ENCODE results near the gene TIMP4. TPM values are rescaled to one million over a fixed set of nuclear protein-coding genes. Genes with fewer than 3 reads are reported as not detected.

The TIMP4 gene
- total RNA-seq, 2 experiments from 2014 or later, result not detected

DNA sequence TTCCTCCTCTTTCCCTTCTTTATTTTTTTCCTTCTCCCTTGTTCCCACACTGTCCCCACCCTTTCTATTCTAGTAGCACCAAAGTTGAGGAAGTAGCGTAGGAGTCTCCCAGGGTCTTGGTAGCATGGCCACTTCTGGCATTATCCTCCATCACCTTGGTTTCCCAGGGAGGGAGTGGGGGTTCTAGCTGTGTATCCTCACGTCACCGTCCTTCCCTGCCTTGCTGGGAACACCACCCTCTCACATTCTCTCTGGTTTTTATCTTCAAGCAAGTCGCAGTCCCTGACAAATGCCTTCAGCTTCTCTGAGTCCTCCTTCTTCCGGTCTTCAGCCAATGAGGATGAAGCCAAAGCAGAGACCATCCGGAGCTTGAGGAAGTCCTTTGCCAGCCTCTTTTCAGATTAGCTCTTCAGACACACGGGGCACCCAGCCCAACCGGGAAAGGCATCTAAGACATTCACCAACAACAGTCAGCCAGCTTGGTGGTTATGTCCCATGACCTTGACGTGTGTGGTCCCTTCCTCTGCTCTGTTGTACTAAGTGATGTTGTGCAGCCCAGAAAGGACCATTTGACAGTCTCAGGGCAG lies 31.6 kb upstream of the TIMP4 start:
- H3K9me3 Mint-ChIP-seq, result no peaks in the 10 kb centered on the region
- H3K27ac Mint-ChIP-seq, result no peak overlapping the region
- no peak overlapping the region for H3K4me3 Mint-ChIP-seq
- H3K27me3 Mint-ChIP-seq, result peaks cover 2% of the 10 kb centered on the region
- no peaks in the 10 kb centered on the region for H3K36me3 Mint-ChIP-seq
- DNase-seq, result no peak
- H3K4me1 Mint-ChIP-seq, result peaks cover 51% of the 10 kb centered on the region

GRCh38 chr3:12188681-12189287 lies 30.1 kb upstream of the TIMP4 start:
- Mint-ChIP-seq H3K27ac (no peak overlapping the region), H3K4me3 (no peak overlapping the region), H3K36me3 (no peaks in the 10 kb centered on the region), H3K27me3 (no peaks in the 10 kb centered on the region), H3K9me3 (no peaks in the 10 kb centered on the region), H3K4me1 (peaks cover 37% of the 10 kb centered on the region)
- no peak for DNase-seq

DNA sequence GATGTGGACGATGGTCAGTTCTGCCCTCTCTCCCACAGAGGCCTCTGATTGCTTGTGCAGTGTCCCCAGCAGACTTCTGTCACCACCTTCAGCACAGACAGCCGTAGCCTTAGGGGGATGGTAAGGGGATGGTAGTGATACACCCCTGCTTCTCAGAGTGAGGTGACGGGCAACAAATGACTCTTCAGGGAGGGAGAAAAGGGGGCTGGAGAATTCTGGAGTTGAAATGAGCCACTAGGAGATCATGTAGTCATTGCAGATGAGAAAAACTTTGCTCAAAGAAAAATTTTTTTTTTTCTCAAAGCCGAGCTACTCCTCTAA lies 29.6 kb upstream of the TIMP4 start:
- H3K9me3 Mint-ChIP-seq, result no peaks in the 10 kb centered on the region
- no peaks in the 10 kb centered on the region for H3K36me3 Mint-ChIP-seq
- DNase-seq, result peak; percentile 11
- H3K4me3 Mint-ChIP-seq, result no peak overlapping the region
- H3K4me1 Mint-ChIP-seq, result peaks cover 38% of the 10 kb centered on the region
- peak overlapping the region; percentile 88 for H3K27ac Mint-ChIP-seq
- H3K27me3 Mint-ChIP-seq, result no peaks in the 10 kb centered on the region

GRCh38 chr3:12187448-12188327 lies 29.0 kb upstream of the TIMP4 start:
- Mint-ChIP-seq H3K4me3 (peak overlapping the region; percentile 55), H3K4me1 (peaks cover 34% of the 10 kb centered on the region), H3K9me3 (no peaks in the 10 kb centered on the region), H3K27ac (peak overlapping the region; percentile 88), H3K36me3 (no peaks in the 10 kb centered on the region), H3K27me3 (no peaks in the 10 kb centered on the region)
- peak; percentile 81 for DNase-seq

DNA sequence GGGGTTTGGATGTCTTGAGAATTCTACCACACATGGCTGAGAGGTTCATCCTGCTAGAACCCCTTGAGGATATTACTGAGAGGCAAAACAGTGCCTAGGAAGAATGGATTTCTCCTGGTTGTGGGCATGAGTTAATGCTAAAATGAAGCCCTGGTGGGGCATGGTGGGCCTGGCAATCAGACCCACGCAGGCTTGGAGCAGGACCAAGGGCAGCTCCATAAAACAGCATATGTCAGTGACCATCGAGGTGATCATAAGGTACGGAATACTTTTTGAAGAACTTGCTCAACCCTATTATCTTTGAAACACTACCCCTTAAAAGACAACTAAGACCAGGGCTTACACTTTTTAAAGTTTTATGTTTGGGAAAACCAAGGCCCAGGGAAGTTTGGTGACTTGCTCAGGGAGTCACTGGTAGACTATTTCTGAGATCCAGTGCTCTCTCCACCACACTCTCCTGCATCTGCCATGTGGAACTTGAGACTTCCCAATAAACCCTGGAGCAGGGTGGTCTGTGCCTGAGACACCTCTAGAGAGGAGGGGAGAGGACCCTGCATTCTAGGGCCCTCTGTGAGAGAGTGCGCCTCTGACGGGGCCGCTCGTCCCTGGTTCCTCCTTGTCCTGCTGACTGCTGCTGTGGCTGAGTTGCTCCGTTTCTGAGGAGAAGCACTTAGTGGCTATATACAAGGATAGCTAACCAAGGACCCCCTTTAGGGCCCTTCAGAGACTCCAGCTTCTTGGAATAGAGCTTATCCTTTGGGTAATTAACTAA lies 28.0 kb upstream of the TIMP4 start:
- no peak for DNase-seq
- no peaks in the 10 kb centered on the region for H3K9me3 Mint-ChIP-seq
- no peaks in the 10 kb centered on the region for H3K27me3 Mint-ChIP-seq
- peaks cover 26% of the 10 kb centered on the region for H3K4me1 Mint-ChIP-seq
- peak overlapping the region; percentile 13 for H3K27ac Mint-ChIP-seq
- H3K36me3 Mint-ChIP-seq, result no peaks in the 10 kb centered on the region
- no peak overlapping the region for H3K4me3 Mint-ChIP-seq

DNA sequence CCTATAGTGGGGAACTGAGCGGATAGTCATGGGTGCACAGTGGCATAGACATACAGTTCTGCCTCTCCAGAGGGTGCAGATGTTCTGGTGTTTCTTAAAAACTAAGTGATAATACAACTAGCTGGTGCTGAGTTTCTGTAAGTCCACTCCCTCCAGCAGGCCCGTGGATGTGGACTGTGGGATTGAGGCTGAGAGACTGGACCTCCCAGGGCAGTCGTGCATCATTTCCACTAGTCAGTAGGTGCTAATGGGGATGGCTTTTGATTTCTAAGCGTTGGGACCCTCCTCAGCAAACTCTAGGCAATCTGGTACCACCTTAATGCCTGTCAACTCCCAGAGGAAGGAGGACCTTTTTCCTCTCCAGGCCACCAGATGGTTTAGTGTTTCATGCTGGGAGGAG lies 27.3 kb upstream of the TIMP4 start:
- no peak overlapping the region for H3K27ac Mint-ChIP-seq
- no peak overlapping the region for H3K4me3 Mint-ChIP-seq
- no peaks in the 10 kb centered on the region for H3K9me3 Mint-ChIP-seq
- no peaks in the 10 kb centered on the region for H3K36me3 Mint-ChIP-seq
- H3K27me3 Mint-ChIP-seq, result no peaks in the 10 kb centered on the region
- DNase-seq, result no peak
- H3K4me1 Mint-ChIP-seq, result peaks cover 23% of the 10 kb centered on the region

GRCh38 chr3:12185172-12185710 lies 26.5 kb upstream of the TIMP4 start:
- peaks cover 23% of the 10 kb centered on the region for H3K4me1 Mint-ChIP-seq
- H3K9me3 Mint-ChIP-seq, result no peaks in the 10 kb centered on the region
- no peak for DNase-seq
- no peaks in the 10 kb centered on the region for H3K36me3 Mint-ChIP-seq
- H3K27me3 Mint-ChIP-seq, result no peaks in the 10 kb centered on the region
- H3K27ac Mint-ChIP-seq, result no peak overlapping the region
- H3K4me3 Mint-ChIP-seq, result no peak overlapping the region

GRCh38 chr3:12184541-12184940 lies 25.8 kb upstream of the TIMP4 start:
- Mint-ChIP-seq H3K9me3 (no peaks in the 10 kb centered on the region), H3K27me3 (no peaks in the 10 kb centered on the region), H3K36me3 (no peaks in the 10 kb centered on the region), H3K4me1 (peaks cover 24% of the 10 kb centered on the region), H3K27ac (no peak overlapping the region), H3K4me3 (no peak overlapping the region)
- no peak for DNase-seq

- no peaks in the 10 kb centered on the region for H3K27me3 Mint-ChIP-seq
- no peak overlapping the region for H3K27ac Mint-ChIP-seq
- H3K9me3 Mint-ChIP-seq, result no peaks in the 10 kb centered on the region
- no peaks in the 10 kb centered on the region for H3K36me3 Mint-ChIP-seq
- no peak overlapping the region for H3K4me3 Mint-ChIP-seq
- peaks cover 20% of the 10 kb centered on the region for H3K4me1 Mint-ChIP-seq
- DNase-seq, result no peak
Measured at GRCh38 chr3:12182687-12183441, 24.2 kb upstream of the TIMP4 start.

DNA sequence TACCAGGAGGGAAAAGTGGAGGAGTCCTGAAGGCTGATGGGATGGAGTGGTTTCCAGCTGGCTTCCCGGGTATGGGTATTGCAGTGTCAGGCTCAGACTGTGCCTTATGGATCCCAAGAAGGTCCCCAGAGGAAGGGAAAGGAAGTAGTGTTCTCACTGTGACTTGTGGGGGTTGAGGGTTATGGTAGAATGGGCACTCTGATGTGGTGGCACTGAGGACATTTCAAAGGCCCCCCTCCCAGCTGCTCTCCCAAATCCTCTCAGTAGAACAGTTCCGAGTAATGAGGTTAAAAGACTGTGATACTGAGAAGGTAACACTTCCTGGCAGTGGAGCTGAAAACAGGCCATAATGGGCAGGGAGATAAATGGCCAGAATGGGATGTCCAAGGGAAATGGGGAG lies 23.1 kb upstream of the TIMP4 start:
- H3K4me3 Mint-ChIP-seq, result no peak overlapping the region
- H3K4me1 Mint-ChIP-seq, result peaks cover 12% of the 10 kb centered on the region
- no peak for DNase-seq
- H3K27ac Mint-ChIP-seq, result no peak overlapping the region
- H3K9me3 Mint-ChIP-seq, result no peaks in the 10 kb centered on the region
- no peaks in the 10 kb centered on the region for H3K27me3 Mint-ChIP-seq
- no peaks in the 10 kb centered on the region for H3K36me3 Mint-ChIP-seq

DNA sequence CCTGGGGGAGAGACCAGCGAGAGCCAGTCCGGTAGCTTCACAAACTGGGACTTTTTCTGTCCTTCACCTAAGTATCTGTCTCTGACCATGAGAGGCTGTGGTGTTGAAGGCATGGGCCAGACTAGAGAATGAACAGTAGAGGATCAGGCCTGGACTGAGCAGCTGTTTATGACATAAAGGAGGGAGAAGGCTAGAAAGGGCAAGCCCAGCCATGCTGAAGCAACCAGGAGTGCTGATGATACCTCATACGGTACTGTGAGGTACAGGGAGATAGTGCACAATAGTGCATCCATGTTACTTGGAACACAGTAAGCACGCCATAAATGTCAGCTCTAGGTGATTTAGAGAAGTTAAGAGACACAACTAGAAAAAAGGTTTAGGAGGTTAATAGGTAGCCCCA lies 22.6 kb upstream of the TIMP4 start:
- Mint-ChIP-seq H3K4me1 (peaks cover 10% of the 10 kb centered on the region), H3K27me3 (no peaks in the 10 kb centered on the region), H3K27ac (no peak overlapping the region), H3K36me3 (no peaks in the 10 kb centered on the region), H3K4me3 (no peak overlapping the region), H3K9me3 (no peaks in the 10 kb centered on the region)
- DNase-seq, result no peak

- no peaks in the 10 kb centered on the region for H3K9me3 Mint-ChIP-seq
- H3K4me3 Mint-ChIP-seq, result no peak overlapping the region
- H3K36me3 Mint-ChIP-seq, result no peaks in the 10 kb centered on the region
- no peak for DNase-seq
- no peak overlapping the region for H3K27ac Mint-ChIP-seq
- no peaks in the 10 kb centered on the region for H3K27me3 Mint-ChIP-seq
- H3K4me1 Mint-ChIP-seq, result peaks cover 10% of the 10 kb centered on the region
Measured at GRCh38 chr3:12180631-12181030, 21.9 kb upstream of the TIMP4 start.

DNA sequence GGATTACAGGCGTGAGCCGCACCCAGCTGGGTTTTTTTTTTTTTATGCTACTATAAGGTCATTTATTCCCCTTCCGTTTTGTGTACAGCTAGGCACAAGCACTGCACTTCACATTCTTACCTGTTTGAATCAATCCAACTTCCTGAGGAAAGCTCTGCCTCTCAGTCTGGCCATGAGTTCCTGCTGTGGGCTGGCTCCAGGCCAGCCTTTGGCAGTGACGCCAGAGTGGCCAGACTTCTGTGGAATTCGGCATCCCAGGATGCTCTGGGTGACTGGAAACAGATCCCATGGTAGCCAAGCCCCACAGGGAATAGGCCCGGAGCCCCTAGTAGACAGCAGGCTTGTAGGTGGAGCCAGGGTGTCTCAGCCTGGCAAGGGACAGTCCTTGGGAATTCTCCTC lies 21.5 kb upstream of the TIMP4 start:
- H3K4me3 Mint-ChIP-seq, result no peak overlapping the region
- no peaks in the 10 kb centered on the region for H3K36me3 Mint-ChIP-seq
- no peaks in the 10 kb centered on the region for H3K27me3 Mint-ChIP-seq
- DNase-seq, result no peak
- peaks cover 10% of the 10 kb centered on the region for H3K4me1 Mint-ChIP-seq
- no peaks in the 10 kb centered on the region for H3K9me3 Mint-ChIP-seq
- H3K27ac Mint-ChIP-seq, result no peak overlapping the region

GRCh38 chr3:12179441-12179840 lies 20.7 kb upstream of the TIMP4 start:
- Mint-ChIP-seq H3K27ac (no peak overlapping the region), H3K9me3 (no peaks in the 10 kb centered on the region), H3K27me3 (no peaks in the 10 kb centered on the region), H3K4me3 (no peak overlapping the region), H3K4me1 (peaks cover 10% of the 10 kb centered on the region), H3K36me3 (no peaks in the 10 kb centered on the region)
- DNase-seq, result no peak

Data from activated naive CD8-positive, alpha-beta T cell treated with anti-CD3 and anti-CD28 coated beads for 36 hours (primary cell).